Measurements from ENCODE around the gene LHFPL2. TPM values are rescaled to one million over a fixed set of nuclear protein-coding genes. Genes with fewer than 3 reads are reported as not detected.

Gene LHFPL2
- total and polyA plus RNA-seq, 10 donors: 4.8 to 14.6 (median 9.3) TPM

GRCh38 chr5:78591138-78591612, 57.4 kb downstream of the LHFPL2 start:
- TF ChIP-seq POLR2A (IDR thresholded peaks at IDR 0.05) (no peak), CTCF (IDR thresholded peaks at IDR 0.05 in 8 of 11, conservative IDR thresholded peaks at IDR 0.05 in 3 of 11) (no peak), POLR2AphosphoS5 (IDR thresholded peaks at IDR 0.05) (no peak)
- Histone ChIP-seq H3K4me3 (no peak overlapping the region), H3K27me3 (replicated peaks in 1 of 7) (no peaks in the 10 kb centered on the region), H3K36me3 (no peaks in the 10 kb centered on the region), H3K4me1 (peaks cover 0 to 30% (median 17%) of the 10 kb centered on the region in 6 donors), H3K27ac (peak overlapping the region in 1 of 8 donors; percentile 61), H3K9me3 (no peaks in the 10 kb centered on the region)
- DNase-seq: no peak
- intact Hi-C loops (cut with DNase I; ENCODE audit: low total_unique reads): no loop called here
- 49 to 62% (median 56%) methylated on average over 6 of the region's 6 CpGs for WGBS, 5 donors

DNA sequence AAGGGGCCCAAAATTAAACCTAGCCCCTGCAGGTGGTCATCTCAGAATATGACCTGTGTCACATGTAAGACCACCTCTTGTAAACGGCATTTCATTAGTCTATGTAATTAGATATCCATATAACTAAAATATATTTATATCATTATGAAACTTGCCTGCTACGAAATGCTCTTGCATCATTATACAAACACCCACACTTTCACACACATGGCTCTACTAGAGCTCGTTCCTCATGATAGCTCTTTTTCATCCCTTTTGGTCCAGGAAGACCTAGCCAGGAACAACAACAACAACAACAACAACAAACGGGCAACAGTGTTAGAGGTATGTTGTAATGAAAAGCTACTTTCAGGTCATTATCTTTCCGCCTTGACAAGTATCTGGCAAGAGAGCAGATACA, 58.6 kb downstream of the LHFPL2 start:
- Histone ChIP-seq H3K9me3 (no peaks in the 10 kb centered on the region), H3K27ac (no peak overlapping the region), H3K4me1 (peaks cover 0 to 30% (median 16%) of the 10 kb centered on the region in 6 donors), H3K27me3 (replicated peaks in 1 of 7) (no peaks in the 10 kb centered on the region), H3K36me3 (no peaks in the 10 kb centered on the region), H3K4me3 (no peak overlapping the region)
- TF ChIP-seq POLR2AphosphoS5 (IDR thresholded peaks at IDR 0.05) (no peak), POLR2A (IDR thresholded peaks at IDR 0.05) (no peak), CTCF (IDR thresholded peaks at IDR 0.05 in 8 of 11, conservative IDR thresholded peaks at IDR 0.05 in 3 of 11) (no peak)
- WGBS, 5 donors: 63 to 79% (median 73%) methylated on average over 5 of the region's 5 CpGs
- intact Hi-C loops (cut with DNase I; ENCODE audit: low total_unique reads): no loop called here
- no peak for DNase-seq

- Histone ChIP-seq H3K4me3 (no peak overlapping the region), H3K4me1 (peaks cover 0 to 25% (median 10%) of the 10 kb centered on the region in 6 donors), H3K36me3 (no peaks in the 10 kb centered on the region), H3K9me3 (no peaks in the 10 kb centered on the region), H3K27me3 (replicated peaks in 1 of 7) (no peaks in the 10 kb centered on the region), H3K27ac (no peak overlapping the region)
- intact Hi-C loops (cut with DNase I; ENCODE audit: low total_unique reads): no loop called here
- TF ChIP-seq CTCF (IDR thresholded peaks at IDR 0.05 in 8 of 11, conservative IDR thresholded peaks at IDR 0.05 in 3 of 11) (no peak), POLR2AphosphoS5 (IDR thresholded peaks at IDR 0.05) (no peak), POLR2A (IDR thresholded peaks at IDR 0.05) (no peak)
- no peak for DNase-seq
These were observed 60.1 kb downstream of the LHFPL2 start for GRCh38 chr5:78588507-78588906.

GRCh38 chr5:78587775-78588291, 60.7 kb downstream of the LHFPL2 start:
- Histone ChIP-seq H3K27ac (no peak overlapping the region), H3K9me3 (no peaks in the 10 kb centered on the region), H3K36me3 (no peaks in the 10 kb centered on the region), H3K4me3 (no peak overlapping the region), H3K27me3 (replicated peaks in 1 of 7) (no peaks in the 10 kb centered on the region), H3K4me1 (peaks cover 0 to 22% (median 8%) of the 10 kb centered on the region in 6 donors)
- TF ChIP-seq POLR2A (IDR thresholded peaks at IDR 0.05) (no peak), CTCF (IDR thresholded peaks at IDR 0.05 in 8 of 11, conservative IDR thresholded peaks at IDR 0.05 in 3 of 11) (no peak), POLR2AphosphoS5 (IDR thresholded peaks at IDR 0.05) (no peak)
- WGBS, 5 donors: 64 to 89% (median 76%) methylated on average over 3 of the region's 3 CpGs
- intact Hi-C loops (cut with DNase I; ENCODE audit: low total_unique reads): no loop called here
- DNase-seq: no peak

Data from spleen (tissue), 11 donors.